ELR (cell line): ENCODE measurements around the gene LAD1.
A peak's percentile ranks its signal among the peaks of the same experiment; 100 is the strongest.

Experiments used
- DNase-seq: peaks from one replicate; pipeline ENCODE4 v3.0.0-alpha.2; 2015; ENCODE audit warnings: low read depth

LAD1 gene

DNA sequence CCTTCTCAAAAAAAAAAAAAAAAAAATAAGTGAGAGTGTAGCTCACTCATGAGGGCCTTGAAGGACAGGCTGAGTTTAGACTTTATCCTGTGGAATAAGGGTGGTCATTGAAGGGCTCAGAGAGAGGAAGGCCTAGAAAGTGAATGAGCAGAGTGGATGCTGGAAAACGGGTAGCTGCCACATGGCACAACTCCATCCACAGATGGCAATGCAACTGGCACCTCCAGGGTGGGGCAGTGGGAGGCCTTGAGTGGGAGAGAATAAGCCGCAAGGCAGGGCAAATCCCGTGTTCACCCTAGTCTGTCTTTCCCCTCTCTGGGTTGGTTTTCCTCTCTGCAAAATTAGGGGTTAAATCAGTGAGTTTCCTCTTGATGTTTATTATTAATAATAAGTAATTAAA lies 19.3 kb upstream of the LAD1 start:
- DNase-seq = no peak

DNA sequence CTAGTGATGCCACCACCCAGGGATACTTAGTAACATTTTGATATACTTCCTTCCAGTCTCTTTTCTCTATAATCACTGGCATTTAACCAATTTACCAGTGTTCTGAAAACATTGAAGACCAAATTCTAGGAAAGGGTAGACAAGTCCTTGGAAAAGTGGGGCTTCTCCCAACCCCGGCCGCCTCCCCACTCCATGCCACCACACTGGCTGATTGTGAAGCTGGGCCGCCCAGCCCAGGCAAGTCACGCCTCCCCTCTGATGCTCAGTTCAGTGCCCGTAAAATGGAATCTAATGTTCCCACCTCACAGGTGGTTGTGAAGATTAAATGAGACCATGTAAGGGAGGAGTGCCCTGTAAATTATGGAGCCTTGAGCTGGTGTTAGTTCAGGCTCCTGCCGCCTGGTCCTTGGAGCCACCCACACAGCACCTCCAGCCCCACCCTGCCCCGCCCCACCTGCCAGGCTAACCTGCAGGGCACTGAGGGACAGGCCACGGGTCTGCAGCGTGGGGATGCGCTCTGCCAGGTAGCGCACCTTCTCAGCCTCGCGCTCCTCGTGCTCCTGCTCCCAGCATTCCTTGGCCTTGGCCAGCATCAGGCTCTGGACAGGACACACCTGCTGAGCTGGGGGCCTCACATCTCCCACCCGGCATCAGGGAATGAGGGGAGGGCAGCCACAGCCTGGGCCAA lies 15.1 kb upstream of the LAD1 start:
- DNase-seq = no peak

DNA sequence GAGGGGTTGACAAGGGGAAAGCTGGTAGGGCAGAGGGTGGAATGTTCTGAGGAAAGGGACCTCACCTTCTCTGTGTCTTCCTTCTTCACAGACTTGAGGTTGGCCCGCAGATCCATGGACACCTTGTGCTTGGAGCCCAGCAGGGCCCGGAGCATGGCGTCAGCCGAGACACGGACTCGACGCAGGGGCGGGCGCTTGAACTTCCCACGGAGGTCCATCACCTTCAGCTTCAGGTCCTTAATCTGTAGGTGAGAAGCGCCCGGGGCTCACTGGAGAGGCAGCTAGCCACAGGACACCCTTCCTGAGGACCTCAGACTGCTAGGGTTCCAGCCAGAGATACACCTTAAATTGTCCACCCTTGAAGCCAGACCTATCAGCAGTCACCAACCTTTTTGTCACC lies 12.2 kb upstream of the LAD1 start:
- no peak for DNase-seq

DNA sequence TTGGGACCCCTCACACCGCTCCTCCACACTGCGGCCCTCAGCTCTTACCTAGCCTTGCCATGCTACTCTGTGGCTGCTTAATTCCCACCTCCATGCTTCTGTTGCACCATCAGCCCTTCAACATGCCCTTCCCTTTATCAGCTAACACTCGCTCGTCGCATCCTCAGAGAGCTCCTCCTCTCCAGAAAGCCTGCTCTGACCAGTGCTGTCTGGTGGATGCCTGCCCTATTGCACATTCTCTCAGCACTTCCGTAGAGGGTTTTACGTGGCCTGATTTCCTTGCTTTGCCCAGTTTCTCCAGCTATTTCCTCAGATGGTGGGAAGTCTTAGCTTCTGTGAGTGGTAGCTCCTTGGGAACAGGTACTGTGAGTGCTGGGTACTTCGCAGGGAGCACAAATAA lies 10.3 kb upstream of the LAD1 start:
- DNase-seq = peak; percentile 16

DNA sequence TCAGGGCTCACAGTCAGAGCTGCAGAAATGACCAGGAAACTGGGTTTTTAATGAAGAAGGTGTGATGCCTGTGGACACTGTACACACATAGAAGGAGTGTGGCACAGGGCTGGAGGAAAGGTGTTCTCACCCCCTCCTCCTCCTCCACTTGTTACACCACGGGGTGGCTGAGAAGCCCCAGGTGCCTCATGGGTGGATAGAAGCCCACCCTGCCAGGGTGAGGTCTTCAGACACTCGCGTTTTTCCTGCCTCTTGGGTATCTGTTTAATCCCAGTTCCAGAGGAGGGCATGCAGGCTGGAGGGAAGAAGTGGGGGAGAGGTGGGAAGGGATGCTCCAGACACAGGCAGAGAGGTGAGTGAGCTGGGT lies 9.7 kb upstream of the LAD1 start:
- no peak for DNase-seq

DNA sequence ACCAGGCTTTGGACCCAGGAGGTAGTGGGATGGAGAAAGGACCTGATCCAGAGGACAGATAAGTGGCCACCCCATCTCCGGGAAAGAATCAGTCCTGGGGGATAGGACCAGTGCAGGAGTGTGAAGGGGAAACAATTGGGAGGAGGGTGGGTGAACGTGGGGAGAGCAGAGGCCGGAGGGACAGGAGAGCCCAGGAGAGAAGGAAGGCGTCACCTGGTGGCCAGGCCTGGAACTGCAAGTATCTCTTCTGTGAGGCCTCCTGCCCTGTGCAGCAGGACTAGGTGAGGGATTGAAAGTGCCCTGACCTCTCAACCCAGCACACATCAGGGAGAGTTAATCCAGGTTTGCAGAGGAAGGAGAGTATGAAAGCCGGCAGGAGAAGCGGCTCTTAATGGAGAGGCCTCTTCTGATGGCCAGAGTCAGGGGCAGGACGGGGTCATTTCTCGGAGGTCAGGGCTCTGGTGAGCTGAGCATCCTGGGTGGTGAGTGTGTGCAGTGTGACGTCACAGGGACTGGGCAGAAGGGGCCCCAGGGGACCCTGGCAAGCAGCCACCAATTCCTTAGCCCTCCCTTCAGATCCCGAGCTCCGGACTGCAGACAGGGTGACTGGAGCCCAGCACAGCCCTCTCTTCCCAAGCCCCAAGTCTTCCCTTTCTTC lies 9.2 kb upstream of the LAD1 start:
- peak; percentile 81 for DNase-seq

DNA sequence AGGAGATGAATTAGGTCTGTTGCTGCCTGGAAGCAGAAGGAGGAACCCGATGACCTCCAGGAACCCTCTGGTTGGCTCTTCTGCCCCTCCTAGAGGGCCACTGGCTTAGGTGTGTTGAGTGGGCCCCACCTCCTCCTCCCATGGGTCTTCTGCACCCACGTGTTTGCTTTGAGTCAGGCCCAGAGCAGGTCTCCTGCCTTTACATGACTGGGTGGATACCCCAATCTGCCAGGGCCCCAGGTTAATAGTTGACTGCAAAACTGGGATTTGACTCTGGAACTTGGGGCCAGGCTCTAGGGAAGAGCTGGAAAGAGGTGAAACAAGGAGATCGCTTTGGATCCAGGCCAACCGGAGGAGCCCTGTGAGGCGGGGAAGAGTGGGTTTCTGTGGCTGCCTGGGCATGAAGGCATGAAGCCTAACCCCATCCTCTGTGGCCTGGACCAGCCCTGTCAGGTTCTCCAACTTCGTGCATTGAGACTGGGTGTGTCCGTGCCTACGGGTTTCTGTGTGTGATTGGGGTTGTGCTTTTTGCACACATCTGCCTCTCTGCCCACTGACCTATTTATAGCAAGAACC lies 7.8 kb upstream of the LAD1 start:
- no peak for DNase-seq

DNA sequence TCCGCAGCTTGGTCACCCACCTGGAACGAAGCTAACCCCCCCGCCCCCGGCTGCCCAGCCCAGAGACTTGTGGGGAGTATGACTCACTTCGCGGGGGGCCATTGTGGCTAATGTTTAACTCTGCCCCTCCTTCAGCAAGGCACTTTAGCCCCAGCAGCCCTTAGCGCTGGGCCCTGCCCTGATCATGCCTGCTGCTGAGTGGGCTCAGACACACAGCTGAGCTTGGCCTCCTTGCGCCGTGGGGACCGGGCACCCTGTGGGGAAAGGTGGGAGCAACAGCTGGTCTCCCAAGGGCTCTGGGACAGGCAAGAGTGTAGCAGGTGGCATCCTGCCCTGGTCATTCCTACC lies 6.3 kb upstream of the LAD1 start:
- DNase-seq = no peak

DNA sequence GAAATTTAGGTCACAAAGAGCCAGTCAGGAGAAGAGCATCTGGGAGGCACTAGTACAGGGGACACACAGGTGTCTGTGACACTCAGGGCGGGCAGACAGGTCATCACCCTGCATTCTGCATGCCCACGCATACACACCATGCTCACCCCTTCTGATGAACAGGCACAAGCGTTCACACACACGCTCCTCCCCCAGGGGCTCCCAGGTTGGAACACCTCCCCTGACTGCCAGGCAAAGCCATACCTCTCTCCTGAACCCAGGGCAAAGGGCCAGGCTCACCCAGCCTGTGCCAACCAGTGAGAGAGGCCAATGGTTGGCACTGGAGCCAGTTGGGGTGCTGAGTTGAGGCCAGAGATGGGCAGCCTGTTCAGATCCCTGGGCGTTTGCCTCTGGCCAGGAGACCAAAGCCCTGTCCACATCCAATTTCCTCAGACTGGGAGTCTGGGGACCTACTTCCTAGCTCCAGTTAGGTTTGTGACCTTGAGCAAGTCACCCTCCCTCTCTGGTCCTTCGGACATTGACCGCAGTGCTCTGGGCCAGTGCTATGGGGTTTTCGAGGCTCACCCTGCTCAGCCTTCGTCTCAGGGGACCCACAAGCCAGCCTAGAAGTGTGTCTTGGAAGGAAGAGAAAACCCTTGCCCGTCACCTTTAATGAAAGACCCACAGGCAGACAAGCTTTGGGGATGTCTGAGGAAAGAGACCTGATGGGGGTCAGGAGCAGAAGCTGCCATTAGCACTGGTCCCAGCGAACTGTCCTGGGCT lies 5.8 kb upstream of the LAD1 start:
- DNase-seq = no peak

DNA sequence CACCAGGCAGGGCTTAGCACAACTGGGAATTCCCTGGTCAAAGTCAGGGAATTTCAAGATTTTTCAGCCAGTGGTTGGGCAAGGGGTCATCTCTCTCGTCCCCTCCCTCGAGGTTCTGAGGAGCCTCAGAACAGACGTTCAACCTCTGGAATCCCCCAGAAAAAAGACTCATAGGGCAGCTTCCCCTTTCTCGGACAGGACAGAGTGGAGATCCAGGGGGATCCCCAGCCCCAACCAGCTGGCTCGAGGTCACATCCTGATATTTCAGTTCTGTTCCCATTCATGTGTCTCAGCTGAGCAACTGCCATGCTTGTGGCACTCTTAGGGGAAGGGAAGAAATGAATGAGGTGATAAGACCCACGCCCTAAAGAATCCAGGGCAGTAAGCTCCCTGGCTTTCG lies 4.9 kb upstream of the LAD1 start:
- no peak for DNase-seq

DNA sequence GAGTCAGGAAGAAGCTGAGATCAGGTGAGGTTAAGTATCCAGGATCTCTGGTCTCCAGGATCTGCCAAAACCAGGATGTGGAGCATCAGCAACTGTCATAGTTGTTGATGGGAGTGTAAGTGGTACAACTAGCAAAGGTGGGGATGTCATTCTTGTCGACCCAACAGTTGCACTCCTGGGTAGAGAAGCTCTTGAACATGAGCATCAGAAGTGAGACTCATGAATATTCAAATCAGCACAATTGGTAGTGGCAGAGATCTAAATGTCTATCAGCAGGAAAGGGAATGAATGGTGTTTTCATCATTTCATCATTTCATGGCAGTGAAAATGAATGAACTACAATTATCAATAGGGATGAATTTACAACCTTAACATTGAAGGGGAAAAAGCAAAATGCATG lies 4.2 kb upstream of the LAD1 start:
- no peak for DNase-seq

DNA sequence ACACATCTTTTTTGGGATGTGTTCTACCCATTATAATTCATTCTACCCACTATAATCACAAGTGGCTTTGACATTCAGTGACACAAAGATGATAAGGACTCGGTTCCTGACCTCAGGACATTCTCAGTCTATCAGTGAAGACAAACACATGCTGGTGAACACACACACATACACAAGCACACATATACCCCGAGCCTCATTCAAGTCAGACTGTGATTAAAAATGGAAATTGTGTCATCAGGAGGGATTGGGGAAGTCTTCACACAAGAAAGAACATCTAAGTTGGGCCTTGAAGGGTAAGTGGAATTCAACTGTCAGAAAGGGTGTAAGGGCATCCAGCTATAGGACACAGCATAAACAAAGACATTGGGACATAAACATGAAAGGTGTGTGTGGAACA lies 2.6 kb upstream of the LAD1 start:
- DNase-seq = no peak

DNA sequence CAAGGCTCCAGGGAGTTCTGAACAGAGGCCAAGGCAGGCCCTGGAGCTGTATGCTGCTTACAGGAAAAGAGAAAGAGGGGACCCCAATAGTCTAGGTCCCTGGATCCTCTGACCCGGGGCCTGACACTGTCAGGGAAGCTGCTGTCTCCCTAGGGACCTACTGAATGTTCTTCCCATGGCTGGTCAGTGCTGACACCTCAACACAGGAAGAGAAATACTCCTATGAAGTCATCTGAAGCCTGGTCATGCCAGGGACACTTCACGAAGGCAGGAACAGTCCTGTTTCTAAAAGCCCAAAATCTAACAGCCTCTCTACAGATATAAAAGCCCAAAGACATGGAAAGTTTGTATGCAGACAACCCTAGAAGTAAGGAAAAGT lies 1.7 kb upstream of the LAD1 start:
- DNase-seq = no peak

DNA sequence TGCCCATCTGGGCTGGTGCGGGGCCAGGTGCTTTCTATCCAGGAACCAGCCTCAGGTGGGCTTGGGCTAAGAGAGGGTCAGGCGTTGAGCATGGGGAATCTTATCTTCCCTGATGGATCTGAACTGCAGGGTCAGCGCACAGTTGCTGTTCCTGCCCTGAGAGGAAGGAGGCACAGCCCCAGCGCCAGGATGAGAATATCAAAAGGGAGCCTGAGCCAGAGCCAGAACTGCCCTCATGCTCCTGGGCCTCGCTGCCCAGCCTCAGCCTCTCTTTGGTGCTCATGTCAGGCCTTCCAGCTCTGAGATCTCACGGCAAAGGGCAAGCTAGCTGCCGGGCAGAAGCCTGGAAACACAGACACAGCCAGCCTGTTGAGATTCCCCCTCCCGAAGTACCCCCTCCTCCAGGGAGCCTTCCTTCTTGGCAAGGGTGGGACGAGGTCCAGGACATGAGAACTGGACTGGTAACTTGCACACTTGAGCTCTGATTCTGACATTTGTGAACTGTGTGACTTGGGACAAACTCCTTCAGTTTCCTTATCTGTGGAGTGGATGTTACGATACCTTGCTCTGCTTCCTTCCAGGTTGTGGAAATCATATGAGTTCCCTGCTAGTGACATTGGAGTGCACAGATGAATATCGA lies 1.2 kb upstream of the LAD1 start:
- DNase-seq = no peak

DNA sequence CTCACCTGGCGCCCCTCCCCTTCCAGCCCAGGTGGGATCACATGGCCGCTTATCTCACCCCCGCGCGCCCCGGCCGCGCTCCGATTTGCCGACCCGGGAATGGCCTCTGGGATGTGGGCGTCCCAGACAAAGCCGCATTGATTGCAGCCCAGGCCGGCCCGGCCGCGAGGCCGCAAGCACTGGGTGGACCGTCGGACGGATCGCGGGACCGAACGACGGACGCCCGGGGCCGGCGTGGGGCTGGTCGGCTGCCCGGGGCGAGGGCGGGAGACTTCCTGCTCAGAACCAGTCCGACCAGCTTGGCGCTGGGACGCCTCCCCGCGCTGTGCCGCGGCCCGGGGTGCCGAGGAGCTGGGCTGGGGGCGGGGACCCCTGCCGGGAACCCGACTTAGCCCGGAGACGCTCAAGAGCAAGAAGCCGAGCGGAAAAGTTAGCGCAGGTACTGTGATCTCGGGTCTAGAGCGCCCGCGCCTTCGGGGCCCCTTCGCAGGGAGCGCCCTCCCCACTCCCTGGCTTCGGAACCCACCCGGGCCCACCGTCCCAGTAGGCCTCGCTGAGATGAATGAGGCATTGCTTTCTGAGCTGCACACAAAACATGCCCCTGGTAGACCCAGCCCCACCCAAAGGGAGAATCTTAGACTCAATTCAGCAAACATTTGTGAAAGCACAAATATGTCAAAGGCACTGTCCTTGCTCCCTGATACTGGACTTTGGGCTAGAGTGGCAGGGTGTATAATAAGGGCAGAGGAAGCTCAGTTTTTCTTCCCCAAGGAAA lies 415 bp upstream of the LAD1 start:
- DNase-seq = no peak

DNA sequence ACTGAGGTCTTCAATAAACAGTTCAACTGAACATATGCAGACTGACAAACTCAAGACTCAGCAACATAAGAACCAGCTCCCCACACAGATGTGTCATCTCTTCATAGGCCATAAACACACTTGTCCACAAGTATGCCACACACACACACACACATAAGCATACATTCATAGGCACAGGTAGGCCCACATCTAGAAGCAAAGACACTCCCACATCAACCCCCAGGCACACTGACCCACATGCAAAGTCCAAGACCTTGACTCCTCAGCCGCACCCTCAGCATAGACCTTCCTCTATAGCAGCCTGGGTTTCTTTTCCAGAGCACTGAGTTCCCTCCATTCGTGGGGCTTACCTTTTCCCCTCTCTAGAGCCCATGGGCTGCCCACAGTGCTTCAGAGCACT lies 1.4 kb downstream of the LAD1 start:
- DNase-seq = no peak

DNA sequence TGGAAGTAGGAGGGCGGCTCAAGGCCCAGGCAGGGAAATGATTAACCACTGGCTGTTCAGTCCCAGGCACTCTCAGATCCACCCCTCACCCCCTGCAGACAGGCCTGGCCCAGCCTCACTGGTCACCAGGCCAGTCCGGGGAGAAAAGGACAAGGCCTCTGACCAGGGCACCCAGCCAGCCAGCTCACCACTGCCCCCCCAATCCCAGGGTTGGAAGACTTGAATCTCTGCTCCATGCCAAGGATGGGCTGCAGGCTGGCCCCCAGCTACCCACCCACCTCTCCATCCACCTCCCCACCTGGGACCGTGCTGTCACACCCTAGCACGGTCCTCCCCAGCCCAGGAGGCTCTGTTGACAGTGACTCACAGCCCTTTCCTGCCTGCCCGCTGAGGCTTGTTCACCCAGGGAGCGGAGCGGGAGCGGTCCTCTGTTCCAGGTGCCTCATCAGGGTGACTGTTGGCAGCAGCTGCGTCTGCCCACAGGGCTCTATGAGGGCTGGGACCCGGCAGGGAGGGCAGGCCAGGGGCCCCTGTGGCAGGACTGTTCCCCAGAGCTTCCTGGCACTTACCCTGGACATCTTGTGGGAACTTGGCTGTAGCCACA lies 2.2 kb downstream of the LAD1 start:
- DNase-seq = peak; percentile 15

DNA sequence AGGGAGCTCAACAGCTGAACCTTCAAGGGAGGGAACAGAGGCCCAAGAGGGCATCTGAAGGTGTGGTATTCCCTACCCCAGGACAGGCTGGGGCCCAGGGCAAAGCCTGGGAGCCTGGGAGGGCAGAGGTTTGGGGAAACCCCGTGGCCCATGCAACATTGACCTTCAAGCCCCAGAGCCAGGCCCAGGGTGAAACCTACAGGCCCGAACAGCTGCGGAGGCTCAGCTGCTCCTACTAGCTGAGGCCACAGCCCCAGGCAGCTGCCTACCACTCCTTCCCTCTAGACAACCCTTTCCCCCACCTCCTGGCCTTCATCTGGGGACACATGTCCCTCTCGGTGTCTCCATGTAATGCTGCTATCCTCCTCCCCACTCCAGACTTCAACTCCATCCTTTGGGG lies 3.2 kb downstream of the LAD1 start:
- DNase-seq = no peak

DNA sequence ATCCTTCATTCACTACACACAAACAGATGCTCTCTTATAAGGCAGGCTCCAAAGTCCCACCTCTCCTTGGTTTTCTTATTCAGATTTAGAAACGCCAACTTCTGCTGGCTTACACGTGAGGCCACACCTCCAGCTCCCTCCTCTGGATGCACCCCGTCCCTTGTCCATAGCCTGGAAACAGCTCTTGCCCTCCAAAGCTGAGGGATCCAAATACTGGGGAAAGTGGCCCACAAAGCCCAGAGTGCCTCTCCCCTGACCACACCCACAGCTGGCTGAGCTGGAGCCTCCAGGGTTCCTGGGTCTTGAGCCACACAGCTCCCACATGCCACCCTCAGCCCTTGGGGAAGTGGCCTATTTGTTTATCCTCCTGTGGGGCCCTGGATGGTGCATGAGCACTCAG lies 4.5 kb downstream of the LAD1 start:
- DNase-seq = no peak

DNA sequence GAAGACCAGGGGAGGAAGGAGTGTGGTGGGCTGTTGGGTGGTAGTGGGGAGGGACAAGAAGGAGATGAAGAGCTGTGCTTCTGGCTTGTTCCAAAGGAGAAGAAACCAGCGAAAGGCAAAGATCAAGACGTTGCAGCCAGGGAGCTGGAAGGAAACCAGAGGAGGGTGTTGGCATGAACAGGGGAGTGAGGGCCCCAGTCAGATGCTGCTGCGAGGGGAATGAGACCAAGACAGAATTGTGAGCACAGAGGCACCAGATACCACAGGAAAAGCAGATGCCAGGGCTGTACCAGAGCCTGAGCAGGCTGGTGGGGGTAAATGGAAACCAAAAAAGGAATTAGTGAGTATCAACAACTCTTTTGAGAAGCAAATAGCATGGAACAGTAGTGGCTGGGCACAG lies 6.0 kb downstream of the LAD1 start:
- no peak for DNase-seq

DNA sequence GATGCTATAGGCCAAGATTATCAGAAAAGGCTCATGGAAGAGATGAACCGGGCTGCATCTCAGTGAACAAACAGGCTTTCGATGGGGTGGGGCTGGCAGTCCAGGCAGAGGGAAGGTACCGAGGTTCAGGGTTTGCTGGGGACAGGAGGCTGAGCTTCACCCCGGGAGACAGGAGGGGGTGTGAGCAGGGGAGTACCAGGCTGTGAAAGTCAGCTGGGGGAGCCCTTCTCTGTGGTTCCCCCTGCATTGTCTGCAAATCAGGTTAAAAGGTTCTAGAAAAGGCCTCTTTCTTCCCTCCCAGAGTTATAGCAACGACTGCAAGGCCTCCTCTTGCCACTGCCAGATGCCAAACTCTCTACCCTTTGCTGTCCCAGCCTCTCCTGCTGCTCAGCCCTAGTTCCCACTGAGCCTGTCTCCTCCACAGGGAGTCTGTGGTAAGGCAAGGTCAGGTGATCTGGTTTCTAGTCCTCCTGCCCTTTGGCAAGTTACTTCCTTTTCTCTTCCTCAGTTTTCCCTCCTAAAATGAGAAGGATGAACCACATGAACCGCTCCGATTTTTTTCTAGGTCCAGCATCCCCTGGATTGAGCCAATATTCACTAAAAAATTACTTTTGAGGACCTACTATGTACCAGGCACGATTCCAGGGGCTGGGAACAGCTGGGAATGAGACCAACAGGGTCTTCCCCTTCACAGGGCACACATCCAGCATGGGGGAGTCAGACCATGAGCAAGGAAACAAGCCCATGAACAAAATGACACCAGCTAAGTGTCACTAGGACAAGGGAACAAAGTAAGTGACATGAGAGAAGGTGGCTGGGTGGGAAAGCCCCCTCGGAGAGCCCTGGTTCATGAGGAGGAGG lies 7.2 kb downstream of the LAD1 start:
- DNase-seq = no peak
